ENCODE measurements around the gene CPLX3. TPM values are rescaled to one million over a fixed set of nuclear protein-coding genes. Genes with fewer than 3 reads are reported as not detected.

The CPLX3 gene
- total RNA-seq, 1 donor from 2014 or later, result not detected

- Mint-ChIP-seq H3K9me3 (no peaks in the 10 kb centered on the region), H3K4me3 (peak overlapping the region; percentile 42), H3K4me1 (peaks cover 59% of the 10 kb centered on the region), H3K27ac (ENCODE audit: unreplicated experiment) (peak overlapping the region; percentile 71), H3K27me3 (ENCODE audit: low read depth) (no peaks in the 10 kb centered on the region), H3K36me3 (ENCODE audit: low read depth) (no peaks in the 10 kb centered on the region)
- DNase-seq (ENCODE audit: low read depth, low spot score), result peak; percentile 33
- TF ChIP-seq CTCF (conservative IDR thresholded peaks at IDR 0.05), result no peak
These were observed 36.1 kb upstream of the CPLX3 start for GRCh38 chr15:74790080-74790916.

GRCh38 chr15:74791007-74791406 lies 35.4 kb upstream of the CPLX3 start:
- no peak overlapping the region for H3K4me3 Mint-ChIP-seq
- no peaks in the 10 kb centered on the region for H3K9me3 Mint-ChIP-seq

GRCh38 chr15:74791667-74792066 lies 34.8 kb upstream of the CPLX3 start:
- no peak for DNase-seq (ENCODE audit: low read depth, low spot score)
- H3K27me3 Mint-ChIP-seq (ENCODE audit: low read depth), result no peaks in the 10 kb centered on the region
- TF ChIP-seq CTCF (conservative IDR thresholded peaks at IDR 0.05), result no peak
- no peaks in the 10 kb centered on the region for H3K36me3 Mint-ChIP-seq (ENCODE audit: low read depth)
- no peaks in the 10 kb centered on the region for H3K9me3 Mint-ChIP-seq
- peaks cover 58% of the 10 kb centered on the region for H3K4me1 Mint-ChIP-seq
- no peak overlapping the region for H3K27ac Mint-ChIP-seq (ENCODE audit: unreplicated experiment)
- no peak overlapping the region for H3K4me3 Mint-ChIP-seq

More at GRCh38 chr15:74791007-74791406, 35.4 kb upstream of the CPLX3 start:
- Mint-ChIP-seq H3K27ac (ENCODE audit: unreplicated experiment) (no peak overlapping the region), H3K4me1 (peaks cover 58% of the 10 kb centered on the region), H3K27me3 (ENCODE audit: low read depth) (no peaks in the 10 kb centered on the region), H3K36me3 (ENCODE audit: low read depth) (no peaks in the 10 kb centered on the region)
- TF ChIP-seq CTCF (conservative IDR thresholded peaks at IDR 0.05), result no peak
- DNase-seq (ENCODE audit: low read depth, low spot score), result no peak

GRCh38 chr15:74792227-74793016 lies 34.0 kb upstream of the CPLX3 start:
- Mint-ChIP-seq H3K9me3 (no peaks in the 10 kb centered on the region), H3K4me1 (peaks cover 58% of the 10 kb centered on the region), H3K4me3 (peak overlapping the region; percentile 8), H3K27me3 (ENCODE audit: low read depth) (no peaks in the 10 kb centered on the region), H3K36me3 (ENCODE audit: low read depth) (no peaks in the 10 kb centered on the region), H3K27ac (ENCODE audit: unreplicated experiment) (peak overlapping the region; percentile 6)
- no peak for TF ChIP-seq CTCF (conservative IDR thresholded peaks at IDR 0.05)
- no peak for DNase-seq (ENCODE audit: low read depth, low spot score)

- Mint-ChIP-seq H3K27me3 (ENCODE audit: low read depth) (no peaks in the 10 kb centered on the region), H3K27ac (ENCODE audit: unreplicated experiment) (peak overlapping the region; percentile 6), H3K4me3 (no peak overlapping the region), H3K9me3 (no peaks in the 10 kb centered on the region), H3K4me1 (peaks cover 49% of the 10 kb centered on the region), H3K36me3 (ENCODE audit: low read depth) (no peaks in the 10 kb centered on the region)
- TF ChIP-seq CTCF (conservative IDR thresholded peaks at IDR 0.05), result peak; percentile 21
- DNase-seq (ENCODE audit: low read depth, low spot score), result peak; percentile 39
These were observed 33.0 kb upstream of the CPLX3 start for GRCh38 chr15:74793135-74794028.
